ENCODE data around the gene SCFD2.

Gene SCFD2

GRCh38 chr4:52937829-52938228 lies 428.0 kb downstream of the SCFD2 start:
- no peak for DNase-seq (ENCODE audit: extremely low spot score)
- no peak for TF ChIP-seq ELF4 (IDR thresholded peaks at IDR 0.05)
- no peak for TF ChIP-seq ZNF384 (IDR thresholded peaks at IDR 0.05)
- no peak for TF ChIP-seq FOXK2 (IDR thresholded peaks at IDR 0.05)
- no peak for TF ChIP-seq SP1 (IDR thresholded peaks at IDR 0.05)
- no peak for TF ChIP-seq BHLHE40 (IDR thresholded peaks at IDR 0.05; ENCODE audit: borderline replicate concordance)
- TF ChIP-seq SUZ12 (IDR thresholded peaks at IDR 0.05), result no peak
- no peak for TF ChIP-seq HDGF (IDR thresholded peaks at IDR 0.05; ENCODE audit: borderline replicate concordance)
- TF ChIP-seq FOXM1 (IDR thresholded peaks at IDR 0.05; ENCODE audit: borderline replicate concordance), result no peak
- TF ChIP-seq PKNOX1 (IDR thresholded peaks at IDR 0.05), result no peak
- no peak for TF ChIP-seq ARNT (IDR thresholded peaks at IDR 0.05)
- TF ChIP-seq TARDBP (IDR thresholded peaks at IDR 0.05), result no peak
- TF ChIP-seq L3MBTL2 (conservative IDR thresholded peaks at IDR 0.05), result no peak
- no peak for TF ChIP-seq LEF1 (IDR thresholded peaks at IDR 0.05; ENCODE audit: borderline replicate concordance)
- TF ChIP-seq FOXA1 (IDR thresholded peaks at IDR 0.05), result no peak
- no peak for TF ChIP-seq NFRKB (IDR thresholded peaks at IDR 0.05)
- no peak for TF ChIP-seq CTBP1 (IDR thresholded peaks at IDR 0.05; ENCODE audit: borderline replicate concordance)
- CTCF ChIA-PET, result no interaction called here
- POLR2A ChIA-PET, result no interaction called here

DNA sequence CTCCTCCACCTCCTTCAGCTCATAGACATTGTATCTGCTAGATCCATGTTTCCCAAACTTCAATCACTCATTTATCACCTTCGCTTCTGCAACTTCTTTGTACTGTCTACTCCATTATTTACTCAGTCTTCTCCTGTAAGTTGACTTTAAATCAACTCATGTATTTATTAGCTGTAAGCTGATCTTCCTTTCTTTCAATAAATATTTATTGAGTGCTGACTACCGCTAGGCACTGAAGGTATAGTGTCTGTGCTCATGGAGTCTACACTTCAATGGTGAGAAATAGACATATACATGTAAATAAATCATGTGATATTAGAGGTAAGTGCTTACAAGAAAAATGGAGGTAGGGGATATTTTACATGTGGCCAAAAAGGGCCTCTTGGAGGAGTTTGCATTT lies 429.1 kb downstream of the SCFD2 start:
- ChIA-PET CTCF (no interaction called here), POLR2A (no interaction called here)
- TF ChIP-seq PKNOX1 (IDR thresholded peaks at IDR 0.05) (no peak), BHLHE40 (IDR thresholded peaks at IDR 0.05; ENCODE audit: borderline replicate concordance) (no peak), CTBP1 (IDR thresholded peaks at IDR 0.05; ENCODE audit: borderline replicate concordance) (no peak), FOXM1 (IDR thresholded peaks at IDR 0.05; ENCODE audit: borderline replicate concordance) (no peak), L3MBTL2 (conservative IDR thresholded peaks at IDR 0.05) (no peak)
- DNase-seq (ENCODE audit: extremely low spot score), result no peak

- TF ChIP-seq PKNOX1 (IDR thresholded peaks at IDR 0.05) (no peak), CTBP1 (IDR thresholded peaks at IDR 0.05; ENCODE audit: borderline replicate concordance) (no peak), FOXM1 (IDR thresholded peaks at IDR 0.05; ENCODE audit: borderline replicate concordance) (no peak), ELF4 (IDR thresholded peaks at IDR 0.05) (no peak), FOXK2 (IDR thresholded peaks at IDR 0.05) (no peak), ARNT (IDR thresholded peaks at IDR 0.05) (no peak), L3MBTL2 (conservative IDR thresholded peaks at IDR 0.05) (no peak)
- ChIA-PET POLR2A (no interaction called here), CTCF (no interaction called here)
- no peak for DNase-seq (ENCODE audit: extremely low spot score)
These were observed 430.5 kb downstream of the SCFD2 start for GRCh38 chr4:52935317-52935716.

DNA sequence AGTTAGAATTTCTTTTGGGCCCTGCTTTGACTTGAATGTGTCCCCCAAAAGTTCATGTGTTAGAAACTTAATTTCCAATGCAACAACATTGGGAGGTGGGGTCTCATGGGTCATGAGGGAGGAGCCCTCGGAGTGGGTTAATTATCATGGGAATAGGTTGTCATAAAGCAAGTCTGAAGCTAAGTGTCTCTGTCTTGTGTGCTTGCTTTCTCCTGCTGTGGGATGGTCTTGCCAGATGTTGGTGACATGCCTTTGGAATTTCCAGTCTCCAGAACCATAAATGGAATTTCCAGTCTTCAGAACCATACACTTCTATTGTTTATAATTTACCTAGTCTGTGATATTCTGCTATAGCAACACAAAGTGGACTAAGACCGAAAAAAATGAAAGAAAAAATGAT lies 432.1 kb downstream of the SCFD2 start:
- POLR2A ChIA-PET, result interaction anchor here (1.6 kb wide), 1 partner anchor 211 kb away, joined by 5 read pairs; no protein-coding TSS in a partner anchor
- CTCF ChIA-PET, result interaction anchor here (1.8 kb wide), 1 partner anchor 22 kb away, joined by 4 read pairs; no protein-coding TSS in a partner anchor
- DNase-seq (ENCODE audit: extremely low spot score), result no peak
- TF ChIP-seq PKNOX1 (IDR thresholded peaks at IDR 0.05), result no peak
- TF ChIP-seq ZNF384 (IDR thresholded peaks at IDR 0.05), result no peak
- TF ChIP-seq ARNT (IDR thresholded peaks at IDR 0.05), result no peak
- no peak for TF ChIP-seq ELF4 (IDR thresholded peaks at IDR 0.05)
- no peak for TF ChIP-seq BHLHE40 (IDR thresholded peaks at IDR 0.05; ENCODE audit: borderline replicate concordance)
- TF ChIP-seq LEF1 (IDR thresholded peaks at IDR 0.05; ENCODE audit: borderline replicate concordance), result no peak
- no peak for TF ChIP-seq TARDBP (IDR thresholded peaks at IDR 0.05)
- TF ChIP-seq HDGF (IDR thresholded peaks at IDR 0.05; ENCODE audit: borderline replicate concordance), result no peak
- TF ChIP-seq FOXK2 (IDR thresholded peaks at IDR 0.05), result no peak
- TF ChIP-seq L3MBTL2 (conservative IDR thresholded peaks at IDR 0.05), result no peak
- no peak for TF ChIP-seq NFRKB (IDR thresholded peaks at IDR 0.05)
- TF ChIP-seq FOXM1 (IDR thresholded peaks at IDR 0.05; ENCODE audit: borderline replicate concordance), result no peak
- TF ChIP-seq SP1 (IDR thresholded peaks at IDR 0.05), result no peak
- TF ChIP-seq CTBP1 (IDR thresholded peaks at IDR 0.05; ENCODE audit: borderline replicate concordance), result no peak
- no peak for TF ChIP-seq FOXA1 (IDR thresholded peaks at IDR 0.05)
- TF ChIP-seq SUZ12 (IDR thresholded peaks at IDR 0.05), result no peak

- TF ChIP-seq BHLHE40 (IDR thresholded peaks at IDR 0.05; ENCODE audit: borderline replicate concordance), result no peak
- no peak for TF ChIP-seq SP1 (IDR thresholded peaks at IDR 0.05)
- no peak for TF ChIP-seq FOXA1 (IDR thresholded peaks at IDR 0.05)
- TF ChIP-seq TARDBP (IDR thresholded peaks at IDR 0.05), result no peak
- no peak for TF ChIP-seq ZNF384 (IDR thresholded peaks at IDR 0.05)
- TF ChIP-seq ARNT (IDR thresholded peaks at IDR 0.05), result no peak
- TF ChIP-seq CTBP1 (IDR thresholded peaks at IDR 0.05; ENCODE audit: borderline replicate concordance), result no peak
- TF ChIP-seq FOXM1 (IDR thresholded peaks at IDR 0.05; ENCODE audit: borderline replicate concordance), result no peak
- TF ChIP-seq HDGF (IDR thresholded peaks at IDR 0.05; ENCODE audit: borderline replicate concordance), result no peak
- no peak for TF ChIP-seq PKNOX1 (IDR thresholded peaks at IDR 0.05)
- TF ChIP-seq SUZ12 (IDR thresholded peaks at IDR 0.05), result no peak
- TF ChIP-seq NFRKB (IDR thresholded peaks at IDR 0.05), result no peak
- no peak for TF ChIP-seq L3MBTL2 (conservative IDR thresholded peaks at IDR 0.05)
- TF ChIP-seq FOXK2 (IDR thresholded peaks at IDR 0.05), result no peak
- TF ChIP-seq LEF1 (IDR thresholded peaks at IDR 0.05; ENCODE audit: borderline replicate concordance), result no peak
- no peak for TF ChIP-seq ELF4 (IDR thresholded peaks at IDR 0.05)
- DNase-seq (ENCODE audit: extremely low spot score), result no peak
- CTCF ChIA-PET, result interaction anchor here (0.5 to 1.8 kb wide), 2 partner anchors 21 to 1475 kb away, joined by 3 to 4 read pairs; no protein-coding TSS in a partner anchor
- POLR2A ChIA-PET, result interaction anchor here (1.6 kb wide), 1 partner anchor 211 kb away, joined by 5 read pairs; no protein-coding TSS in a partner anchor
These were observed 433.0 kb downstream of the SCFD2 start for GRCh38 chr4:52932591-52933470.
